PC-9 (cell line): ENCODE measurements around the gene VAV2.

Experiments
- EZH2 ChIP-seq: fragments of 200-600 bp; sonication (generic); IDR thresholded peaks from 2 replicates; pipeline ENCODE4 v1.8.0; 2017; ENCODE audit warnings: antibody characterized with exemption, low read depth
- TF ChIP-seq, protein P1 (sequence below): fragments of 200-600 bp; sonication (generic); conservative IDR thresholded peaks from 2 replicates; pipeline ENCODE4 v1.6.1; 2017; ENCODE audit warnings: mixed run types, antibody characterized with exemption, mild to moderate bottlenecking, moderate library complexity

DNA sequence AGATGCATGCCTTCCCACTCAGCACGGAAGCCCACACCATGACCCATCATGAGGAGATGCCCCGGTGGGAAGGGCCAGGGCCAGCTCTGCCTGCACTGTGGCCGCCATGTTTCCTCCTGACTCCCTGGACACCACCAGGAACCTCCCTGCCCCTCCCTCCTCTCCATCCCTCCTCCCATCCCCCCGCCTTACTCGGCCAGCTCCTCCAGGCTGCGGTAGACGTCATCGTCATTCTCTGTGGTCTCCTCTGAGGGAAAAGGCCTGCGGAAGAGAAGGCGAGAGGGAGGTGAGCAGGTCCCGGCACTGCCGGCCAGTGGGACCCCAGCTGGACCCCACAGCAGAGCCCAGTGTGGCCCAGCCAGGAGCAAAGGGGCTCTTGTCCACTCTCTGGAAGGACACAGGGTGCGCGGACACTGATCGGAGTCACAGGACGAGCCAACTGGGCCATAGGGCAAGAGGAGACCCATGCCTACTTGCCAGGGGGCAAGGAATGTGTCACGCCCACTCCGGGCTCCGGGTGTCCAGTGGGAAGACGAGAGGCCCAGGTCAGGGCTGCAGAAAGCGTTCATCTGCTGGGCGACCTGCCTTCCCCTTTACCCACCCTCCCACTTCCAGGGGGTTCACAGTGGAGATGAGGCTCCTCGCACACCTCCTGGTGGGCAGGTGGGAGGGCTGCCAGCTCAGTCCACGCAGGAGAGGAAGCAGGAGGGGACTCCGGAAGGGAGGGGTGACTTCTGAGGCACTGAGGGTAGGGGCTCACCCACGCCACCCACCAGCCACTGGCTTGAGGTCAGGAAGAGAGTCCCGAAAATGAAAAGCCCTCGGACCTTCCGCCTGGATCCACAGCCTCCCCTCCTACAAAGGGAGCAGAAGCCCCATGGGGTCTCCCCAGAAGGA, 157.8 kb downstream of the VAV2 start:
- no peak for TF ChIP-seq EZH2
- TF ChIP-seq, protein P1, sequence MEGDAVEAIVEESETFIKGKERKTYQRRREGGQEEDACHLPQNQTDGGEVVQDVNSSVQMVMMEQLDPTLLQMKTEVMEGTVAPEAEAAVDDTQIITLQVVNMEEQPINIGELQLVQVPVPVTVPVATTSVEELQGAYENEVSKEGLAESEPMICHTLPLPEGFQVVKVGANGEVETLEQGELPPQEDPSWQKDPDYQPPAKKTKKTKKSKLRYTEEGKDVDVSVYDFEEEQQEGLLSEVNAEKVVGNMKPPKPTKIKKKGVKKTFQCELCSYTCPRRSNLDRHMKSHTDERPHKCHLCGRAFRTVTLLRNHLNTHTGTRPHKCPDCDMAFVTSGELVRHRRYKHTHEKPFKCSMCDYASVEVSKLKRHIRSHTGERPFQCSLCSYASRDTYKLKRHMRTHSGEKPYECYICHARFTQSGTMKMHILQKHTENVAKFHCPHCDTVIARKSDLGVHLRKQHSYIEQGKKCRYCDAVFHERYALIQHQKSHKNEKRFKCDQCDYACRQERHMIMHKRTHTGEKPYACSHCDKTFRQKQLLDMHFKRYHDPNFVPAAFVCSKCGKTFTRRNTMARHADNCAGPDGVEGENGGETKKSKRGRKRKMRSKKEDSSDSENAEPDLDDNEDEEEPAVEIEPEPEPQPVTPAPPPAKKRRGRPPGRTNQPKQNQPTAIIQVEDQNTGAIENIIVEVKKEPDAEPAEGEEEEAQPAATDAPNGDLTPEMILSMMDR: no peak
